HL-60/S4 treated with phorbol 12-myristate 13-acetate at 8.2 ng/mL for 4 days and 3 days (cell line): ENCODE measurements around the gene MPRIP.

ENCODE experiments used
- in situ Hi-C: fragments of 300-500 bp; cut with MboI; formaldehyde crosslinking; loops from 2 replicates; pipeline ENCODE4 v1.15.0; 2022; ENCODE audit warnings: low sequenced_read_pairs

The MPRIP gene

GRCh38 chr17:17224137-17224536 is 181.9 kb downstream of the MPRIP start:
- in situ Hi-C loops: no loop called here

GRCh38 chr17:17225901-17226300 is 183.6 kb downstream of the MPRIP start:
- in situ Hi-C loops: no loop called here

GRCh38 chr17:17226451-17227265 is 184.4 kb downstream of the MPRIP start:
- in situ Hi-C loops: no loop called here

GRCh38 chr17:17227608-17228520 is 185.6 kb downstream of the MPRIP start:
- in situ Hi-C loops: no loop called here

GRCh38 chr17:17228521-17229279 is 186.4 kb downstream of the MPRIP start:
- in situ Hi-C loops: no loop called here

- in situ Hi-C loops: no loop called here
Observed at GRCh38 chr17:17229416-17230384, 187.4 kb downstream of the MPRIP start.

- in situ Hi-C loops: no loop called here
Observed at GRCh38 chr17:17231621-17232302, 189.5 kb downstream of the MPRIP start.

GRCh38 chr17:17232303-17232621 is 190.0 kb downstream of the MPRIP start:
- in situ Hi-C loops: no loop called here

GRCh38 chr17:17235212-17236174 is 193.2 kb downstream of the MPRIP start:
- in situ Hi-C loops: no loop called here

GRCh38 chr17:17236295-17237025 is 194.2 kb downstream of the MPRIP start:
- in situ Hi-C loops: no loop called here

GRCh38 chr17:17237026-17237799 is 195.0 kb downstream of the MPRIP start, which contains the start of gene FLCN:
Gene FLCN (minus strand): TSS chr17:17237168. CDS start chr17:17228137, 9,031 bp downstream.
- in situ Hi-C loops: no loop called here

- in situ Hi-C loops: no loop called here
Observed at GRCh38 chr17:17239832-17240231, 197.6 kb downstream of the MPRIP start.

- in situ Hi-C loops: no loop called here
Observed at GRCh38 chr17:17241656-17242055, 199.4 kb downstream of the MPRIP start.

GRCh38 chr17:17242246-17242645 is 200.0 kb downstream of the MPRIP start:
- in situ Hi-C loops: no loop called here
